K562 (cell line): Measurements from ENCODE around the gene ZSWIM1. TPM values are rescaled to one million over a fixed set of nuclear protein-coding genes. Genes with fewer than 3 reads are reported as not detected.
A peak's percentile ranks its signal among the peaks of the same experiment; 100 is the strongest.

ENCODE experiments used
- CXXC5 ChIP-seq: fragments of 250-450 bp; sonication (Bioruptor Pico); IDR thresholded peaks from 2 replicates; pipeline ENCODE4 v1.8.0; 2022; ENCODE audit warnings: inconsistent platforms, mild to moderate bottlenecking, moderate library complexity
- DNMT1 ChIP-seq: fragments of 450-650 bp; IDR thresholded peaks from 2 replicates; pipeline ENCODE4 v1.6.1; 2016; ENCODE audit warnings: antibody characterized with exemption, mild to moderate bottlenecking
- ESRRA ChIP-seq: fragments of 450-650 bp; IDR thresholded peaks from 2 replicates; pipeline ENCODE4 v1.6.1; 2014; ENCODE audit warnings: low read depth, mild to moderate bottlenecking, moderate library complexity, borderline replicate concordance
- ETV5 ChIP-seq: sonication (generic); formaldehyde crosslinking; IDR thresholded peaks from 2 replicates; pipeline ENCODE4 v1.4.0; 2020; ENCODE audit warnings: low read depth, mild to moderate bottlenecking, missing genetic modification reagents
- FOXK1 ChIP-seq: sonication (generic); formaldehyde crosslinking; IDR thresholded peaks from 2 replicates; pipeline ENCODE4 v1.8.0; 2022; ENCODE audit warnings: missing genetic modification reagents, mild to moderate bottlenecking, borderline replicate concordance
- HES1 ChIP-seq: fragments of 450-650 bp; IDR thresholded peaks from 2 replicates; pipeline ENCODE4 v1.6.1; 2016; ENCODE audit warnings: low read depth, mild to moderate bottlenecking, moderate library complexity
- HNRNPH1 ChIP-seq: fragments of 200-400 bp; formaldehyde crosslinking; optimal IDR thresholded peaks from 2 replicates; pipeline ENCODE3; 2017; ENCODE audit warnings: low read depth, mild to moderate bottlenecking, low read length, moderate library complexity
- HNRNPK ChIP-seq: fragments of 200-400 bp; formaldehyde crosslinking; IDR thresholded peaks from one replicate; pipeline ENCODE4 v1.6.1; 2018; ENCODE audit warnings: mild to moderate bottlenecking, low read depth, low read length; ENCODE audit not compliant: poor library complexity, severe bottlenecking
- IRF1 ChIP-seq: sonication (generic); formaldehyde crosslinking; IDR thresholded peaks from 2 replicates; pipeline ENCODE4 v1.8.0; 2022; ENCODE audit warnings: missing genetic modification reagents, mild to moderate bottlenecking, borderline replicate concordance
- KAT2B ChIP-seq: IDR thresholded peaks from one replicate; pipeline ENCODE4 v1.6.1; 2012; ENCODE audit warnings: low read depth, mild to moderate bottlenecking, control low read depth, inconsistent platforms, low read length, moderate library complexity
- MYNN ChIP-seq, 2 experiments: sonication (generic); formaldehyde crosslinking in 1 of 2; IDR thresholded peaks; 2 replicates each; pipeline versions ENCODE4 v1.5.0 to v1.6.1; 2016 to 2020; ENCODE audit warnings: antibody characterized with exemption in 1 of 2, missing genetic modification reagents in 1 of 2
- NFATC3 ChIP-seq: fragments of 450-650 bp; IDR thresholded peaks from 2 replicates; pipeline ENCODE4 v1.6.1; 2017; ENCODE audit warnings: mild to moderate bottlenecking
- NFYB ChIP-seq: IDR thresholded peaks from 2 replicates; pipeline ENCODE4 v1.6.1; 2011; ENCODE audit warnings: mild to moderate bottlenecking, moderate library complexity; ENCODE audit not compliant: insufficient read length; ENCODE audit errors: extremely low read depth
- POLR2AphosphoS5 ChIP-seq: IDR thresholded peaks from 2 replicates; pipeline ENCODE4 v1.6.1; 2011; ENCODE audit warnings: mild to moderate bottlenecking, low read depth, low read length, moderate library complexity; ENCODE audit not compliant: control insufficient read depth, insufficient read depth
- POLR2B ChIP-seq: fragments of 450-650 bp; IDR thresholded peaks from 2 replicates; pipeline ENCODE4 v1.6.1; 2018; ENCODE audit warnings: low read depth; ENCODE audit not compliant: partially characterized antibody
- PTBP1 ChIP-seq: fragments of 200-400 bp; formaldehyde crosslinking; IDR thresholded peaks from 2 replicates; pipeline ENCODE4 v1.6.1; 2017; ENCODE audit warnings: low read depth, low read length
- RBM25 ChIP-seq: fragments of 200-400 bp; formaldehyde crosslinking; IDR thresholded peaks from 2 replicates; pipeline ENCODE4 v1.6.1; 2018; ENCODE audit warnings: low read length, low read depth, moderate library complexity; ENCODE audit not compliant: severe bottlenecking
- RFX5 ChIP-seq: IDR thresholded peaks from 2 replicates; pipeline ENCODE4 v1.6.1; 2011; ENCODE audit warnings: low read depth, mild to moderate bottlenecking, improper control_type of control experiment, low read length
- SFPQ ChIP-seq: fragments of 200-400 bp; formaldehyde crosslinking; IDR thresholded peaks from 2 replicates; pipeline ENCODE4 v1.6.1; 2017; ENCODE audit warnings: mild to moderate bottlenecking, low read depth, low read length, moderate library complexity
- ZNF217 ChIP-seq: sonication (generic); formaldehyde crosslinking; IDR thresholded peaks from 2 replicates; pipeline ENCODE4 v1.8.0; 2022; ENCODE audit warnings: mild to moderate bottlenecking, missing genetic modification reagents
- ZNF277 ChIP-seq: fragments of 250-450 bp; sonication (Bioruptor Pico); IDR thresholded peaks from 2 replicates; pipeline ENCODE4 v1.8.0; 2022; ENCODE audit warnings: inconsistent platforms, mild to moderate bottlenecking, moderate library complexity, borderline replicate concordance
- ZNF785 ChIP-seq: fragments of 250-450 bp; sonication (Bioruptor Pico); IDR thresholded peaks from 2 replicates; pipeline ENCODE4 v1.4.0; 2020; ENCODE audit warnings: mild to moderate bottlenecking
- polyA plus RNA-seq, 8 experiments: library from polyadenylated mRNA; depleted of rRNA in 4 of 8; stranded (reverse) in 5 of 8; unstranded in 3 of 8; fragments of >200 nt; fragmentation: Nextera tagmentation in 2 of 8; fragmentation: Illumina TruSeq in 1 of 8; extraction: Ambion mirVana in 2 of 8; extraction: Trizol in 1 of 8; gene quantifications; 2 replicates each; pipeline versions ENCODE4 v1.2.1 to v1.2.3, GENCODE V29; 2011 to 2014; ENCODE audit warnings: inconsistent platforms in 1 of 8, missing spikeins in 1 of 8
- total RNA-seq, 7 experiments: library from RNA; depleted of rRNA in 6 of 7; stranded (reverse); fragments of >200 nt in 6 of 7; fragmentation: Illumina TruSeq in 2 of 7; extraction: Trizol in 2 of 7; gene quantifications; 2 replicates each; pipeline versions ENCODE4 v1.2.1 to v1.2.3, GENCODE V29; 2011 to 2021; ENCODE audit warnings: low replicate concordance in 1 of 7

The ZSWIM1 gene
- total and polyA plus RNA-seq, 9 of the 15 experiments (the other 6 are each of a cell fraction or from before 2014, with no cell fraction given): 2.5 to 15.6 (median 9.5) TPM

- TF ChIP-seq KAT2B: no peak
- TF ChIP-seq SFPQ: no peak
- TF ChIP-seq HES1: no peak
- TF ChIP-seq PTBP1: no peak
- peak; percentile 88 for TF ChIP-seq ESRRA
- no peak for TF ChIP-seq ZNF277 (CRISPR knock-in tag)
- peak; percentile 48; the same call in 1 of the 2 replicates for TF ChIP-seq ETV5
- TF ChIP-seq FOXK1 (CRISPR knock-in tag): no peak
- TF ChIP-seq CXXC5 (CRISPR knock-in tag): peak; percentile 76
- TF ChIP-seq ZNF785 (CRISPR knock-in tag): no peak
- TF ChIP-seq NFATC3: no peak
- TF ChIP-seq HNRNPH1: no peak
- no peak for TF ChIP-seq DNMT1
- no peak for TF ChIP-seq ZNF217
- TF ChIP-seq IRF1 (CRISPR knock-in tag): no peak
- no peak for TF ChIP-seq NFYB
- no peak for TF ChIP-seq POLR2B
- TF ChIP-seq MYNN (IDR thresholded peaks at IDR 0.05): peak; percentile 48; the same call in 1 of the 2 replicates
- TF ChIP-seq MYNN (CRISPR knock-in tag; IDR thresholded peaks at IDR 0.05): no peak
- TF ChIP-seq HNRNPK: no peak
- peak; percentile 68; the same call in 1 of the 2 replicates for TF ChIP-seq POLR2AphosphoS5
- no peak for TF ChIP-seq RFX5
- TF ChIP-seq RBM25: no peak
Measured at GRCh38 chr20:45890985-45891983, 10.3 kb downstream of the ZSWIM1 start, which contains the start of the genes CTSA and NEURL2 (continued).
